ENCODE results near the gene ITIH3.
"Not testable (repeated sequence)": the region's sequence is repeated elsewhere in the genome, so short reads cannot be mapped to it uniquely, and the experiment has no call there.

The ITIH3 gene

DNA sequence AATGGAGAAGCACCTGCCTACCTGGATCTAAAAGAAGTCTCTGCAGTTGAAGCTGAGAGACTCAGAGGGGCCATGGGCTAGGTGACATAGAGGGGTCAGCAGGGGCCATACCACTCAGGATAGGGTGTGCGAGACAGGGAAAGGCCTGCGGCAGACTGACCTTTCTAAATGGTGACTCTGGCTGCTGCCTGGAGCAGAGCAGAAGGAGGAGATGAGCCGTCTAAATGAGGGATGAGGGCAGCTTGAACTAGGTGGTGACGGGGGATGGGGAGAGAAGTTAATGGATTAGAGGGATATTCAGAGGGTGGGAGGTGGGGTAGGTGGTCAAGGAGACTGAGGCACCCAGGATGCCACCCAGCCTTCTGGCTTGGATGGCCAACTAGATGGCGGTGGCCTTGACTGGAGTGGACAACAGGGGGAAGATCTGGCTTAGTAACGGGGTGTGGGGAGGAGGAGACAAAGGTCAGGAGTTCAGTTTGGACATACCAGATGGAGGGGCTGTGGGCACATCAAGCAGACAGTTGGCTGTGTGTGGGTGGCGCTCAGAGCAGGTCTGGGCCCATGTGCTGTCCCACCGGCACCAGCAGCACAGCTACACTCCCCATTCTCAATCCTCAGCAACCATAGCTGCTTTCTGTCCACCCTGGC lies 20.4 kb upstream of the ITIH3 start:
- Histone ChIP-seq H3K9ac (ENCODE audit: low read depth, low read length) (no peak overlapping the region), H3K36me3 (ENCODE audit: insufficient read depth, low read depth, low read length) (no peaks in the 10 kb centered on the region), H3K9me3 (ENCODE audit: insufficient read depth, low read depth, low read length) (no peaks in the 10 kb centered on the region), H3K27me3 (ENCODE audit: insufficient read depth, low read length) (no peaks in the 10 kb centered on the region; the same call in 1 of the 2 replicates), H3K4me1 (ENCODE audit: insufficient read depth, low read length) (peaks cover 6% of the 10 kb centered on the region; the same call in 1 of the 2 replicates), H3K4me3 (ENCODE audit: low read length) (no peak overlapping the region), H3K27ac (ENCODE audit: low read length) (no peak overlapping the region)

DNA sequence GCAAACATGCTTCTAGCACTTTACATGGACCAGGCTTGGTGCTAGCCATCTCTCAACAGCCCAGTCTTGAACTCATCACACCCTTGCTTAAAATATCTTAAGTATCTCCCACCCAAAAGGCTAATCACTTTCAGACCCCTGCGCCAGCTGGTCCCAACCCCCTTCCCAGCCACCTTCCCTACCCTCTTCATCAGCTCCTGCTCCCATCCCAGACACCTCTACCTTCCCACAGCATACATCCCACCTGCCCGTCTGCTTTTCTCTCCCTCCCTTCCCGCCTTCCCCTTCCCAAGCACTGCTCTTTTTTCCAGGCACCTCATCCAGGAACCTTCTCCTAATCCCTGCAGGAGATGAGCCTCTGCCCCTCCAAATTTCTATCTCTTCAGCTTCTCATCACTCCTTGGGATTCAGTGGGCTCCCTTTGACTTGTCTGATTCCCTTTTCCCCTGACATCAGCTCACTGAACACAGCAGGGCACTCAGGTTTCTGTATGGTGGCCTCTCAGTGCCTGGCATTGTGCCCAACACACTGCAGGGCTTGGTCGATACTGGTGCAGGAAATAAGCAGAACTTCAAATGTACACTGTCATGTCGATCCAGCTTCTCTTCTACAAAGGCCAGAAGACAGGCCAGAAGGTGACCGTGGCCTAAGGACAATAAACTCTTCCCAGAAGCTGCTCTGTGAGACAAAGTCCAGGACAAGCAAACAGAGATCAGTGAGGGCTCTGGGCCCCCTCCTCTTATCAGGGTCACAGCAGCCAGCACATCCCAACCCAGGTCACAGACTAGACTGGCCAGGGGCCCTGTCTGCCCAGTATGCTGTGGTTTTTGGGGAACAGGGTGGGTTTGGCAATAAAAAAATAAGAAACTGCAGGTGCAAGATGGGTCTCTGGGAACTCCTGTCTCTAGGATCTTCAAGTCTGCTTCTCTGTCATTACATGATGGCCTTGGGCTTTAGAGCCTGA lies 19.4 kb upstream of the ITIH3 start:
- Histone ChIP-seq H3K27me3 (ENCODE audit: insufficient read depth, low read length) (no peaks in the 10 kb centered on the region; the same call in 1 of the 2 replicates), H3K4me1 (ENCODE audit: insufficient read depth, low read length) (no peaks in the 10 kb centered on the region), H3K9me3 (ENCODE audit: insufficient read depth, low read depth, low read length) (no peaks in the 10 kb centered on the region), H3K9ac (ENCODE audit: low read depth, low read length) (no peak overlapping the region), H3K27ac (ENCODE audit: low read length) (no peak overlapping the region), H3K36me3 (ENCODE audit: insufficient read depth, low read depth, low read length) (no peaks in the 10 kb centered on the region), H3K4me3 (ENCODE audit: low read length) (no peak overlapping the region)

DNA sequence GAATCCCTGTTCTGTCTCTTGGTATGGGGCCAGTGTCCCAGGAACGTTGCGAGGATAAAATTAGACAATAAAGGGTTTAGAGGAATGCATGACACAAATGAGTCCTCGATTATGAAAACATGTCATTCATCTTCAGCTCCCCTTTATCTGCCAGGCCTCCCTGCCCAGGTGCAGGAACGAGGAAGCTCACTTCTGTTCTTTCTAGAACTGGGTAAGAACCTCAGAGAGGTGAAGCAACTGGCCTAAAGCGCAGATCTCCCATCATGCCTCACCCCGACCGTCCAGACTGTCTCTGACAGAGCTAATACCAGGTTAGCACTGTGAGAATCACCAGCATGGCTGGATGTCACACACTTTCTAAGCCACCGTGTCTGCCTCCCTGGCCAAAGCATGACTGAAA lies 18.7 kb upstream of the ITIH3 start:
- Histone ChIP-seq H3K4me3 (ENCODE audit: low read length) (no peak overlapping the region), H3K27me3 (ENCODE audit: insufficient read depth, low read length) (no peaks in the 10 kb centered on the region; the same call in 1 of the 2 replicates), H3K36me3 (ENCODE audit: insufficient read depth, low read depth, low read length) (no peaks in the 10 kb centered on the region), H3K9me3 (ENCODE audit: insufficient read depth, low read depth, low read length) (no peaks in the 10 kb centered on the region), H3K4me1 (ENCODE audit: insufficient read depth, low read length) (no peaks in the 10 kb centered on the region), H3K9ac (ENCODE audit: low read depth, low read length) (no peak overlapping the region), H3K27ac (ENCODE audit: low read length) (no peak overlapping the region)

- H3K9me3 ChIP-seq (ENCODE audit: insufficient read depth, low read depth, low read length); H3K4me3 ChIP-seq (ENCODE audit: low read length); H3K27ac ChIP-seq (ENCODE audit: low read length); H3K9ac ChIP-seq (ENCODE audit: low read depth, low read length); H3K27me3 ChIP-seq (ENCODE audit: insufficient read depth, low read length); H3K36me3 ChIP-seq (ENCODE audit: insufficient read depth, low read depth, low read length); H3K4me1 ChIP-seq (ENCODE audit: insufficient read depth, low read length): not testable (repeated sequence)
Measured at GRCh38 chr3:52776486-52776885, 18.1 kb upstream of the ITIH3 start.

- Histone ChIP-seq H3K4me3 (ENCODE audit: low read length) (no peak within 1 kb of the TSS), H3K9me3 (ENCODE audit: insufficient read depth, low read depth, low read length) (no peaks in the 10 kb centered on the region), H3K36me3 (ENCODE audit: insufficient read depth, low read depth, low read length) (no peaks in the 10 kb centered on the region), H3K27ac (ENCODE audit: low read length) (no peak within 1 kb of the TSS), H3K9ac (ENCODE audit: low read depth, low read length) (no peak within 1 kb of the TSS), H3K4me1 (ENCODE audit: insufficient read depth, low read length) (peaks cover 6% of the 10 kb centered on the region; the same call in 1 of the 2 replicates), H3K27me3 (ENCODE audit: insufficient read depth, low read length) (no peaks in the 10 kb centered on the region; the same call in 1 of the 2 replicates)
Measured at GRCh38 chr3:52777127-52777958, 17.3 kb upstream of the ITIH3 start, which contains the start of gene ITIH1. ITIH1 (plus strand) TSS chr3:52777599; CDS start chr3:52777616, 17 bp downstream.

DNA sequence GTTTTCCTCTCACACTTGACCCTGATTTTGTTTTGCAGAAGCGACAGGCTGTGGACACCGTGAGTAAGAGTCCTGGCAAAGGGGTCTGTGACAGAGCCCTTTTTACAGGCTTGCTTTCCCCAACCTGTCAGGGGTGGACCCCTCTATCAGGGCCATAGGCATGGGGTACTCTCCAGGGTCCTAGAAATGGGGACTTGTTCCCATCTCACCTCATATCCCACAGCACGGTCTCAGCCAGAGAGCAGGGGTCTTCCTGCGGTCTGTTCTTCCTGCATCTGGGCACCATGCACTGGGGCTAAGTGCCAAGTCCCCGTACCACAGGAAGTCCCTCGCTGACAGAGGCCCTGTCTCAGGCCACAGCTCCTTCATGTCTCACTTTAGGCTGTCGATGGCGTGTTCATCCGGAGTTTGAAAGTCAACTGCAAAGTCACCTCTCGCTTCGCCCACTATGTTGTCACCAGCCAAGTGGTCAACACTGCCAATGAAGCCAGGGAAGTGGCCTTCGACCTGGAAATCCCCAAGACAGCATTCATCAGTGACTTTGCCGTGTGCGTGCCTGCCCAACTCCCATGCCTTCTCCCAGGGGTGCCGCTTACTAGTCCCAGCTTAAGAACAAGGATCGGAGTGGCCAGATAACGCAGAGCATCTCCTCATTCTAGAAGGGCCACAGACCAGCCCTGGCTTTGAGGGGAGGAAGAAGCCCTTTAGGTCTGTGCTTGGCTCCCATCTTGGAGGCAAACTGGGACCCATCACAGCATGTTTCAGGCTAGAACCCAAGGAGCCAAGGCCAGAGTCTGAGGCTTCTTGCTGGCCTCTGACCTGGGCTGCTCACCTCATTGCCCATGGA lies 16.4 kb upstream of the ITIH3 start:
- H3K4me1 ChIP-seq (ENCODE audit: insufficient read depth, low read length): peaks cover 6% of the 10 kb centered on the region; the same call in 1 of the 2 replicates
- no peak overlapping the region for H3K9ac ChIP-seq (ENCODE audit: low read depth, low read length)
- H3K36me3 ChIP-seq (ENCODE audit: insufficient read depth, low read depth, low read length): no peaks in the 10 kb centered on the region
- H3K9me3 ChIP-seq (ENCODE audit: insufficient read depth, low read depth, low read length): no peaks in the 10 kb centered on the region
- H3K4me3 ChIP-seq (ENCODE audit: low read length): no peak overlapping the region
- no peaks in the 10 kb centered on the region; the same call in 1 of the 2 replicates for H3K27me3 ChIP-seq (ENCODE audit: insufficient read depth, low read length)
- H3K27ac ChIP-seq (ENCODE audit: low read length): no peak overlapping the region

- no peaks in the 10 kb centered on the region for H3K36me3 ChIP-seq (ENCODE audit: insufficient read depth, low read depth, low read length)
- H3K9ac ChIP-seq (ENCODE audit: low read depth, low read length): no peak overlapping the region
- no peak overlapping the region for H3K27ac ChIP-seq (ENCODE audit: low read length)
- no peaks in the 10 kb centered on the region for H3K9me3 ChIP-seq (ENCODE audit: insufficient read depth, low read depth, low read length)
- H3K27me3 ChIP-seq (ENCODE audit: insufficient read depth, low read length): no peaks in the 10 kb centered on the region; the same call in 1 of the 2 replicates
- H3K4me1 ChIP-seq (ENCODE audit: insufficient read depth, low read length): peaks cover 6% of the 10 kb centered on the region; the same call in 1 of the 2 replicates
- H3K4me3 ChIP-seq (ENCODE audit: low read length): no peak overlapping the region
Measured at GRCh38 chr3:52779011-52779836, 15.4 kb upstream of the ITIH3 start.

DNA sequence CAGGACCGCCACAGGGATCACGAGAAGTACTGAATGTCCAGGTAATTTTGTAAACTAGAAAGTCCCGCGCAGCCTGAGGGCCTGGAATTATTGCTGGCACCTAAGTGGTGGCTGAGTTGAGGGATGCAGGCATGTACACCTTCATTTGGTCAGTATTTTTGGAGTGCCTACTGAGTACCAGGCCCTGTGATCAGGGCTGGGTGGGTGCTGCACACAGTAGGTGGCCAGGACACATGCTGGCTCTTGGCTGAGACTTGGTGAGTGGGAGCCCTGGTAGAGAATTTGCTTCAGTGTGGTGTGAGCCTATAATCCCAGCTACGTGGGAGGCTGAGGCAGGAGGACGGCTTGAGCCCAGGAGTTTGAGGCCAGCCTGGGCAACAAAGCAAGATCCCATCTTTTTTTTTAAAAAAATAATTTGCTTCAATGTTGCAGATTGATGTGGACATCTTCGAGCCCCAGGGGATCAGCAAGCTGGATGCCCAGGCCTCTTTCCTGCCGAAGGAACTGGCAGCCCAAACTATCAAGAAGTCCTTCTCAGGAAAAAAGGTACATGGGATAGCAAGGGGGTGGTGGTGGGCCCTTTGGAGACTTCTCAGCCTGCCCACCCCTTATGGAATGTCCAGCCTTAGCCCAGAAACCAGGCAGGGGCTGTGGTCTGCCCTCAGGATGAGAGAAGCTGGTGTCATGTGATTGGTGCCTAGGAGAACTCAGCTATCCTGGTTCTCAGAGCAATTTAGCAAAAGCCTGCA lies 14.6 kb upstream of the ITIH3 start:
- no peaks in the 10 kb centered on the region for H3K27me3 ChIP-seq (ENCODE audit: insufficient read depth, low read length)
- H3K4me1 ChIP-seq (ENCODE audit: insufficient read depth, low read length): peaks cover 6% of the 10 kb centered on the region; the same call in 1 of the 2 replicates
- H3K4me3 ChIP-seq (ENCODE audit: low read length): no peak overlapping the region
- no peak overlapping the region for H3K9ac ChIP-seq (ENCODE audit: low read depth, low read length)
- H3K27ac ChIP-seq (ENCODE audit: low read length): no peak overlapping the region
- H3K9me3 ChIP-seq (ENCODE audit: insufficient read depth, low read depth, low read length): no peaks in the 10 kb centered on the region
- no peaks in the 10 kb centered on the region for H3K36me3 ChIP-seq (ENCODE audit: insufficient read depth, low read depth, low read length)

GRCh38 chr3:52781741-52782140 lies 12.9 kb upstream of the ITIH3 start:
- Histone ChIP-seq H3K27ac (ENCODE audit: low read length) (no peak overlapping the region), H3K27me3 (ENCODE audit: insufficient read depth, low read length) (no peaks in the 10 kb centered on the region), H3K9me3 (ENCODE audit: insufficient read depth, low read depth, low read length) (no peaks in the 10 kb centered on the region), H3K36me3 (ENCODE audit: insufficient read depth, low read depth, low read length) (no peaks in the 10 kb centered on the region), H3K4me1 (ENCODE audit: insufficient read depth, low read length) (peaks cover 6% of the 10 kb centered on the region; the same call in 1 of the 2 replicates), H3K9ac (ENCODE audit: low read depth, low read length) (no peak overlapping the region), H3K4me3 (ENCODE audit: low read length) (no peak overlapping the region)

All from iPS-20b (cell line).